Smooth muscle cell (in vitro differentiated cells): Measurements from ENCODE around the gene FAM171A1. TPM values are rescaled to one million over a fixed set of nuclear protein-coding genes. Genes with fewer than 3 reads are reported as not detected.
A peak's percentile ranks its signal among the peaks of the same experiment; 100 is the strongest.

Experiments
- DNase-seq: peaks from one replicate; lab custom pipeline; 2025; ENCODE audit not compliant: unreplicated experiment; lab: John Stamatoyannopoulos, UW
- H2AFZ ChIP-seq: fragments of 200-600 bp; sonication (generic); 2 replicates; pipeline ENCODE4 v1.6.0; 2016; ENCODE audit warnings: antibody characterized with exemption, low read depth, mild to moderate bottlenecking
- H3F3A ChIP-seq: fragments of 200-600 bp; sonication (generic); 2 replicates; pipeline ENCODE4 v1.6.0; 2017; ENCODE audit warnings: antibody characterized with exemption, low read depth
- H3K27ac ChIP-seq: fragments of 200-600 bp; sonication (generic); 2 replicates; pipeline ENCODE4 v1.5.1; 2016; ENCODE audit warnings: low read depth, mild to moderate bottlenecking
- H3K27me3 ChIP-seq: fragments of 200-600 bp; sonication (generic); 2 replicates; pipeline ENCODE4 v1.6.1; 2016; ENCODE audit warnings: low read depth, mild to moderate bottlenecking
- H3K36me3 ChIP-seq: fragments of 200-600 bp; sonication (generic); 2 replicates; pipeline ENCODE4 v1.5.1; 2016; ENCODE audit warnings: low read depth
- H3K4me1 ChIP-seq: fragments of 200-600 bp; sonication (generic); 2 replicates; pipeline ENCODE4 v1.5.1; 2016; ENCODE audit warnings: low read depth
- H3K4me2 ChIP-seq: fragments of 200-600 bp; sonication (generic); 2 replicates; pipeline ENCODE4 v1.6.0; 2016; ENCODE audit warnings: mild to moderate bottlenecking
- H3K4me3 ChIP-seq: fragments of 200-600 bp; sonication (generic); 2 replicates; pipeline ENCODE4 v1.5.1; 2016; ENCODE audit warnings: mild to moderate bottlenecking
- H3K79me2 ChIP-seq: fragments of 200-600 bp; sonication (generic); 2 replicates; pipeline ENCODE4 v1.6.0; 2016; ENCODE audit warnings: low read depth, mild to moderate bottlenecking
- H3K9ac ChIP-seq: fragments of 200-600 bp; sonication (generic); 2 replicates; pipeline ENCODE4 v1.6.0; 2016; ENCODE audit warnings: low read depth
- H3K9me3 ChIP-seq: fragments of 200-600 bp; sonication (generic); replicated peaks from 2 replicates; pipeline ENCODE4 v1.5.1; 2016; ENCODE audit warnings: low read depth
- H4K20me1 ChIP-seq: fragments of 200-600 bp; sonication (generic); 2 replicates; pipeline ENCODE4 v1.6.0; 2016; ENCODE audit warnings: low read depth
- CTCF ChIP-seq: fragments of 200-600 bp; sonication (generic); IDR thresholded peaks from 2 replicates; pipeline ENCODE4 v1.5.1; 2017; ENCODE audit warnings: borderline replicate concordance, mild to moderate bottlenecking, antibody characterized with exemption; ENCODE audit not compliant: insufficient read depth, poor library complexity, severe bottlenecking
- WGBS: methylation state at CpG from one replicate; pipeline ENCODE4 v1.1.7; 2016; ENCODE audit warnings: low lambda C conversion rate; 5-methylcytosine and 5-hydroxymethylcytosine counted together
- polyA plus RNA-seq: library from polyadenylated mRNA; unstranded; fragments of >200 nt; fragmentation: Nextera tagmentation; extraction: Ambion mirVana; gene quantifications from 2 replicates; pipeline ENCODE4 v1.2.1, GENCODE V29; 2016
- total RNA-seq: library from RNA; depleted of rRNA; stranded (reverse); fragments of >200 nt; gene quantifications from 2 replicates; pipeline ENCODE4 v1.2.3, GENCODE V29; 2014

Gene FAM171A1
- total and polyA plus RNA-seq, 2 experiments from 2014 or later, result 25.5 to 37.2 TPM

GRCh38 chr10:15201589-15202300 is 169.3 kb downstream of the FAM171A1 start:
- no peaks in the 10 kb centered on the region for H4K20me1 ChIP-seq
- H3K4me2 ChIP-seq, result peak overlapping the region; percentile 17
- H3K27me3 ChIP-seq, result no peaks in the 10 kb centered on the region
- peaks cover 3% of the 10 kb centered on the region for H3K4me1 ChIP-seq
- H3K9me3 ChIP-seq, result no peaks in the 10 kb centered on the region
- no peaks in the 10 kb centered on the region for H3K79me2 ChIP-seq
- H2AFZ ChIP-seq, result no peak overlapping the region
- no peaks in the 10 kb centered on the region for H3K36me3 ChIP-seq
- peak overlapping the region; percentile 54 for H3K27ac ChIP-seq
- no peak for TF ChIP-seq CTCF
- WGBS, result 49% methylated on average over 6 of the region's 6 CpGs
- H3F3A ChIP-seq, result no peaks in the 10 kb centered on the region
- H3K4me3 ChIP-seq, result no peak overlapping the region
- no peak for DNase-seq
- peak overlapping the region; percentile 23 for H3K9ac ChIP-seq

- H3K4me1 ChIP-seq, result peaks cover 3% of the 10 kb centered on the region
- H3K36me3 ChIP-seq, result no peaks in the 10 kb centered on the region
- H3K27me3 ChIP-seq, result no peaks in the 10 kb centered on the region
- no peaks in the 10 kb centered on the region for H3F3A ChIP-seq
- DNase-seq, result no peak
- no peak overlapping the region for H3K9ac ChIP-seq
- TF ChIP-seq CTCF, result no peak
- 45% methylated on average over 2 of the region's 2 CpGs for WGBS
- H2AFZ ChIP-seq, result no peak overlapping the region
- H3K9me3 ChIP-seq, result no peaks in the 10 kb centered on the region
- H3K4me3 ChIP-seq, result no peak overlapping the region
- no peaks in the 10 kb centered on the region for H4K20me1 ChIP-seq
- peak overlapping the region; percentile 1 for H3K4me2 ChIP-seq
- no peaks in the 10 kb centered on the region for H3K79me2 ChIP-seq
- H3K27ac ChIP-seq, result peak overlapping the region; percentile 23
Measured at GRCh38 chr10:15200626-15201025, 170.5 kb downstream of the FAM171A1 start.

GRCh38 chr10:15197911-15198310 is 173.2 kb downstream of the FAM171A1 start:
- Histone ChIP-seq H3K36me3 (no peaks in the 10 kb centered on the region), H3K4me2 (no peak overlapping the region), H3K4me1 (peaks cover 3% of the 10 kb centered on the region), H3F3A (no peaks in the 10 kb centered on the region), H3K79me2 (no peaks in the 10 kb centered on the region), H2AFZ (no peak overlapping the region), H3K4me3 (no peak overlapping the region), H4K20me1 (no peaks in the 10 kb centered on the region), H3K9me3 (no peaks in the 10 kb centered on the region), H3K9ac (no peak overlapping the region), H3K27me3 (no peaks in the 10 kb centered on the region), H3K27ac (no peak overlapping the region)
- TF ChIP-seq CTCF, result no peak
- DNase-seq, result no peak
- WGBS, result 98% methylated on average over 4 of the region's 4 CpGs

GRCh38 chr10:15197276-15197675 is 173.8 kb downstream of the FAM171A1 start:
- TF ChIP-seq CTCF, result no peak
- Histone ChIP-seq H3K4me1 (peaks cover 3% of the 10 kb centered on the region), H3K36me3 (no peaks in the 10 kb centered on the region), H4K20me1 (no peaks in the 10 kb centered on the region), H3K9me3 (no peaks in the 10 kb centered on the region), H3K27me3 (no peaks in the 10 kb centered on the region), H3K9ac (no peak overlapping the region), H2AFZ (no peak overlapping the region), H3K79me2 (no peaks in the 10 kb centered on the region), H3K4me2 (no peak overlapping the region), H3K27ac (no peak overlapping the region), H3K4me3 (no peak overlapping the region), H3F3A (no peaks in the 10 kb centered on the region)
- WGBS, result 60% methylated on average over 2 of the region's 2 CpGs
- no peak for DNase-seq
